Measurements from ENCODE around the gene TTL. TPM values are rescaled to one million over a fixed set of nuclear protein-coding genes. Genes with fewer than 3 reads are reported as not detected.
A peak's percentile ranks its signal among the peaks of the same experiment; 100 is the strongest.

TTL gene
- total and polyA plus RNA-seq, 2 of the 13 experiments (the other 11 are each of a cell fraction or from before 2014, with no cell fraction given): 19.0 to 59.8 TPM

DNA sequence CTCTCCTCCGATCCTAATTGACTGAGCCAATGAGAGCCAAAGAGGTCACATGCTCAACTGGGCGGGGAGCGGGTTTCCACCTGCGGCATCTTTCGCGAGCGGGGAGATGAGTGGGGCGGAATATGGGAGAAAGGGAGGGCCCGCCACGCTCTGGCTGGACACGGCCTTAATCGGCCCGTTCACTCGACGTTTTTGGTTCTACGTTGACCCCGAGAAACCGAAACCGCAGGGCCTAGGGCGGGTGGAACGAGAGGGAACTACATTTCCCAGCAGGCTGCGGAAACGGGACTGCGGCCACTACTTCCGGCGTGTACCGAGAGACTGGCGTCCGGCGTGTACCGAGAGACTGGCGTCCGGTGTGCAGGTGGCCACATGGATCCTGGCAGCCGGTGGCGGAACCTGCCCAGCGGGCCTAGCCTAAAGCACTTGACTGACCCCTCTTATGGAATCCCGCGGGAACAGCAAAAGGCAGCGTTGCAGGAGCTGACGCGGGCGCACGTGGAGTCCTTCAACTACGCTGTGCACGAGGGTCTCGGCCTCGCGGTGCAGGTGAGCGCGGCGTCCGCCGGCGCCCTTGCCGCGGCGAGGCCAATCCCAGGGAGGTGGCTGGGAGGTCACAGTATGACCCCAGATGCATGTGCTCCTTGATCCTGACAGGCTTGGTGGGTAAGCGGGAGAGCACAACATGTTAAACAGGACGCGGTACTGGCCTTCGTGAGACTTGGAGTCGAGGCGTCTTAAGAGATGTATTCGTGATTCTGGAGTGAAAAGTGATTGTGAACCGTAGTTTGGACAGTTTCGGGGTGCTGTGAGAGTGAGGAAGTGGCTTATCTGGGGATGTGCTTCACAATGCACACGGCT is 60.4 kb downstream of the TTL start, which contains the start of gene POLR1B (continued):
- TF ChIP-seq, protein P1, sequence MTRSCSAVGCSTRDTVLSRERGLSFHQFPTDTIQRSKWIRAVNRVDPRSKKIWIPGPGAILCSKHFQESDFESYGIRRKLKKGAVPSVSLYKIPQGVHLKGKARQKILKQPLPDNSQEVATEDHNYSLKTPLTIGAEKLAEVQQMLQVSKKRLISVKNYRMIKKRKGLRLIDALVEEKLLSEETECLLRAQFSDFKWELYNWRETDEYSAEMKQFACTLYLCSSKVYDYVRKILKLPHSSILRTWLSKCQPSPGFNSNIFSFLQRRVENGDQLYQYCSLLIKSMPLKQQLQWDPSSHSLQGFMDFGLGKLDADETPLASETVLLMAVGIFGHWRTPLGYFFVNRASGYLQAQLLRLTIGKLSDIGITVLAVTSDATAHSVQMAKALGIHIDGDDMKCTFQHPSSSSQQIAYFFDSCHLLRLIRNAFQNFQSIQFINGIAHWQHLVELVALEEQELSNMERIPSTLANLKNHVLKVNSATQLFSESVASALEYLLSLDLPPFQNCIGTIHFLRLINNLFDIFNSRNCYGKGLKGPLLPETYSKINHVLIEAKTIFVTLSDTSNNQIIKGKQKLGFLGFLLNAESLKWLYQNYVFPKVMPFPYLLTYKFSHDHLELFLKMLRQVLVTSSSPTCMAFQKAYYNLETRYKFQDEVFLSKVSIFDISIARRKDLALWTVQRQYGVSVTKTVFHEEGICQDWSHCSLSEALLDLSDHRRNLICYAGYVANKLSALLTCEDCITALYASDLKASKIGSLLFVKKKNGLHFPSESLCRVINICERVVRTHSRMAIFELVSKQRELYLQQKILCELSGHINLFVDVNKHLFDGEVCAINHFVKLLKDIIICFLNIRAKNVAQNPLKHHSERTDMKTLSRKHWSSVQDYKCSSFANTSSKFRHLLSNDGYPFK (CRISPR knock-in tag; IDR thresholded peaks at IDR 0.05; ENCODE audit: borderline replicate concordance): peak; percentile 93
- TF ChIP-seq ZFY (CRISPR knock-in tag; IDR thresholded peaks at IDR 0.05): peak; percentile 97
- TF ChIP-seq ZNF296 (CRISPR knock-in tag; conservative IDR thresholded peaks at IDR 0.05): peak; percentile 97
- peak; percentile 97 for TF ChIP-seq ZFP37 (CRISPR knock-in tag; IDR thresholded peaks at IDR 0.05; ENCODE audit: borderline replicate concordance)
- peak; percentile 94 for TF ChIP-seq NAIF1 (CRISPR knock-in tag; IDR thresholded peaks at IDR 0.05; ENCODE audit: borderline replicate concordance)
- TF ChIP-seq, protein P2, sequence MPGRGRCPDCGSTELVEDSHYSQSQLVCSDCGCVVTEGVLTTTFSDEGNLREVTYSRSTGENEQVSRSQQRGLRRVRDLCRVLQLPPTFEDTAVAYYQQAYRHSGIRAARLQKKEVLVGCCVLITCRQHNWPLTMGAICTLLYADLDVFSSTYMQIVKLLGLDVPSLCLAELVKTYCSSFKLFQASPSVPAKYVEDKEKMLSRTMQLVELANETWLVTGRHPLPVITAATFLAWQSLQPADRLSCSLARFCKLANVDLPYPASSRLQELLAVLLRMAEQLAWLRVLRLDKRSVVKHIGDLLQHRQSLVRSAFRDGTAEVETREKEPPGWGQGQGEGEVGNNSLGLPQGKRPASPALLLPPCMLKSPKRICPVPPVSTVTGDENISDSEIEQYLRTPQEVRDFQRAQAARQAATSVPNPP (CRISPR knock-in tag; IDR thresholded peaks at IDR 0.05): peak; percentile 78; the same call in 1 of the 2 replicates
- TF ChIP-seq MED8 (CRISPR knock-in tag; IDR thresholded peaks at IDR 0.05; ENCODE audit: insufficient replicate concordance): peak; percentile 89
- TF ChIP-seq ONECUT2 (CRISPR knock-in tag; IDR thresholded peaks at IDR 0.05): peak; percentile 22; the same call in 1 of the 2 replicates
- TF ChIP-seq, protein P3, sequence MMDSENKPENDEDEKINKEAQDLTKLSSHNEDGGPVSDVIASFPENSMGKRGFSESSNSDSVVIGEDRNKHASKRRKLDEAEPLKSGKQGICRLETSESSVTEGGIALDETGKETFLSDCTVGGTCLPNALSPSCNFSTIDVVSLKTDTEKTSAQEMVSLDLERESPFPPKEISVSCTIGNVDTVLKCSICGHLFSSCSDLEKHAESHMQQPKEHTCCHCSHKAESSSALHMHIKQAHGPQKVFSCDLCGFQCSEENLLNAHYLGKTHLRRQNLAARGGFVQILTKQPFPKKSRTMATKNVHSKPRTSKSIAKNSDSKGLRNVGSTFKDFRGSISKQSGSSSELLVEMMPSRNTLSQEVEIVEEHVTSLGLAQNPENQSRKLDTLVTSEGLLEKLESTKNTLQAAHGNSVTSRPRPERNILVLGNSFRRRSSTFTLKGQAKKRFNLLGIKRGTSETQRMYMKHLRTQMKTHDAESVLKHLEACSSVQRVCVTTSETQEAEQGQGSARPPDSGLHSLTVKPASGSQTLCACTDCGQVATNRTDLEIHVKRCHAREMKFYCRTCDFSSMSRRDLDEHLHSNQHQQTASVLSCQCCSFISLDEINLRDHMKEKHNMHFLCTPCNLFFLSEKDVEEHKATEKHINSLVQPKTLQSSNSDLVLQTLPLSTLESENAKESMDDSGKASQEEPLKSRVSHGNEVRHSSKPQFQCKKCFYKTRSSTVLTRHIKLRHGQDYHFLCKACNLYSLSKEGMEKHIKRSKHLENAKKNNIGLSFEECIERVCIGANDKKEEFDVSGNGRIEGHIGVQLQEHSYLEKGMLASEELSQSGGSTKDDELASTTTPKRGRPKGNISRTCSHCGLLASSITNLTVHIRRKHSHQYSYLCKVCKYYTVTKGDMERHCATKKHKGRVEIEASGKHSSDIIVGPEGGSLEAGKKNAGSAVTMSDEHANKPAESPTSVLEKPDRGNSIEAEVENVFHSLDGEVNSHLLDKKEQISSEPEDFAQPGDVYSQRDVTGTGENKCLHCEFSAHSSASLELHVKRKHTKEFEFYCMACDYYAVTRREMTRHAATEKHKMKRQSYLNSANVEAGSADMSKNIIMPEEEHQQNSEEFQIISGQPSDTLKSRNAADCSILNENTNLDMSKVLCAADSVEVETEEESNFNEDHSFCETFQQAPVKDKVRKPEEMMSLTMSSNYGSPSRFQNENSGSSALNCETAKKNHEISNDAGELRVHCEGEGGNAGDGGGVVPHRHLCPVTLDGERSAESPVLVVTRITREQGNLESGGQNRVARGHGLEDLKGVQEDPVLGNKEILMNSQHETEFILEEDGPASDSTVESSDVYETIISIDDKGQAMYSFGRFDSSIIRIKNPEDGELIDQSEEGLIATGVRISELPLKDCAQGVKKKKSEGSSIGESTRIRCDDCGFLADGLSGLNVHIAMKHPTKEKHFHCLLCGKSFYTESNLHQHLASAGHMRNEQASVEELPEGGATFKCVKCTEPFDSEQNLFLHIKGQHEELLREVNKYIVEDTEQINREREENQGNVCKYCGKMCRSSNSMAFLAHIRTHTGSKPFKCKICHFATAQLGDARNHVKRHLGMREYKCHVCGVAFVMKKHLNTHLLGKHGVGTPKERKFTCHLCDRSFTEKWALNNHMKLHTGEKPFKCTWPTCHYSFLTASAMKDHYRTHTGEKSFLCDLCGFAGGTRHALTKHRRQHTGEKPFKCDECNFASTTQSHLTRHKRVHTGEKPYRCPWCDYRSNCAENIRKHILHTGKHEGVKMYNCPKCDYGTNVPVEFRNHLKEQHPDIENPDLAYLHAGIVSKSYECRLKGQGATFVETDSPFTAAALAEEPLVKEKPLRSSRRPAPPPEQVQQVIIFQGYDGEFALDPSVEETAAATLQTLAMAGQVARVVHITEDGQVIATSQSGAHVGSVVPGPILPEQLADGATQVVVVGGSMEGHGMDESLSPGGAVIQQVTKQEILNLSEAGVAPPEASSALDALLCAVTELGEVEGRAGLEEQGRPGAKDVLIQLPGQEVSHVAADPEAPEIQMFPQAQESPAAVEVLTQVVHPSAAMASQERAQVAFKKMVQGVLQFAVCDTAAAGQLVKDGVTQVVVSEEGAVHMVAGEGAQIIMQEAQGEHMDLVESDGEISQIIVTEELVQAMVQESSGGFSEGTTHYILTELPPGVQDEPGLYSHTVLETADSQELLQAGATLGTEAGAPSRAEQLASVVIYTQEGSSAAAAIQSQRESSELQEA (CRISPR knock-in tag; IDR thresholded peaks at IDR 0.05; ENCODE audit: not compliant biosample characterization): peak; percentile 97
- no peak for TF ChIP-seq PAF1 (CRISPR knock-in tag; IDR thresholded peaks at IDR 0.05)
- 0 out of 2 replicates have a peak, but pooled peaks have one; percentile 82 for TF ChIP-seq ZNF761 (CRISPR knock-in tag; conservative IDR thresholded peaks at IDR 0.05)
